HG02588 (cell line): ENCODE measurements around the gene NR3C2.

Source experiments
- ATAC-seq: cut with Tn5 transposase; IDR thresholded peaks from one replicate; pipeline ENCODE4 v1.9.1; 2021; ENCODE audit warnings: mild to moderate bottlenecking, moderate library complexity; ENCODE audit not compliant: unreplicated experiment

Gene NR3C2

DNA sequence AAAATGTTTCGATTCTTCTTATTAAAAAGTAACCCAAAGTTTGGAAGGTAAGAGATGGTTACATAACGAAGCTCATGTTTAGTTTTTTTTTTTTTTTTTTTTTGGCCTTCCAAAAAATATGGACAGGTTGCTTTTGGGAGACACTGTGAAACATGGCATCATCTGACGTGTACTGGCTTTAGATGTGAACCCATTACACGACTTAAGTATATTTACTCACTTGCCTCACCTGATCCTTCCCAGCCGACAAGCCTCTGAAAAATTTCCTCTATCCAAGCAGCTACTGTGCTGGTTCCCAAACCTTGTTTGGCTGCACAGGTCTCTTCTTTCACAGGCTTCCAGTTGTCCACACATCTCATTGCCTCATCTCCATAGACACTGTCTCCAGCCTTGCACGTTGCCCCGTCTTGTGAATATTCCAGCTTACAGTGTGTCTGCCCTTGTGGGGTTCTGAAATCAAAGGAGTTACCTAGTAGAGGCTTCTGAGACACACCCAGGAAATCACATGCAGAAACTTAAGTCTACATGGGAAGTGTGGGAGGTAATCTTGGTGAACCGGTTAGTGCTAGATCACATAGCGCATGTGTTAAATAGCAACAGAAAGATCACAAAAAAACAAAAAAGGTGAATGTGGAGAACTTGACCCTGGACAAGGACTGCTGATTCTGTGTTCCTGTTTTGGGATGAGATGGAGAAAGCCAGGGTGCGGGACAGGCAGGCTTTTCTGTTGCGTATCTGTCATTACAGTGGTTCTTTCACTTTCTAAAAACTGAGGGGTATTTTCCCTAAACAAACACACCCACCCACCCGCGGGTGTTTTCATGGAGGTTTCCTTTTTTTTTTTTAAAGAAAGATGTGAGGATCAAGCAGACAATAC, 381.7 kb downstream of the NR3C2 start:
- ATAC-seq: no peak

DNA sequence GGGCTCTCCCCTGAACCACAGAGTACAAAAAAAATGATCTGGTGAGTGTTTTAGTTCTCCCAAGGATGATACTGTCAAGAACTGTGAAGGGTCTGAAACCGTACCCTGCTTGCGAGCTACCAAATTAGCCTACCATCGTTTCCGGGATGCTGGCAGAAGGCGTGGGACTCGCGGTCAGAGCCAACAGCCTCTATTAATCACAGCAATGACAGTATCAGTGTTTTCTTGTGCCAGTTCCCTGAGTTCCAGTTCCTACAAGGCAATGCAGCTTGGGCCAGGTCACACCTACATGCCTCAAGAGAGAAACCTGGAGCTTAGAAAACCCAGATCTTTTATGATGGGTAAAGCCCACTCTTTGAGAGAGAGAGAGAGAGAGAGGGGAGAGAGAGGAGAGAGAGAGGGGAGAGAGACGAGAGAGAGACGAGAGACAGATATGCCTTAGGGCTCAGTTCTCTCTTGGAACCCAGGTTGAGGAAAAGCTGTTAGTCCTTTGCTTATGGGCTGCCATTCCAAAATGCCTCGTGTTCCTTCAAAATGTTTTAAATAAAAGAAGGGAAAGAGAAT, 382.5 kb downstream of the NR3C2 start:
- ATAC-seq: no peak

DNA sequence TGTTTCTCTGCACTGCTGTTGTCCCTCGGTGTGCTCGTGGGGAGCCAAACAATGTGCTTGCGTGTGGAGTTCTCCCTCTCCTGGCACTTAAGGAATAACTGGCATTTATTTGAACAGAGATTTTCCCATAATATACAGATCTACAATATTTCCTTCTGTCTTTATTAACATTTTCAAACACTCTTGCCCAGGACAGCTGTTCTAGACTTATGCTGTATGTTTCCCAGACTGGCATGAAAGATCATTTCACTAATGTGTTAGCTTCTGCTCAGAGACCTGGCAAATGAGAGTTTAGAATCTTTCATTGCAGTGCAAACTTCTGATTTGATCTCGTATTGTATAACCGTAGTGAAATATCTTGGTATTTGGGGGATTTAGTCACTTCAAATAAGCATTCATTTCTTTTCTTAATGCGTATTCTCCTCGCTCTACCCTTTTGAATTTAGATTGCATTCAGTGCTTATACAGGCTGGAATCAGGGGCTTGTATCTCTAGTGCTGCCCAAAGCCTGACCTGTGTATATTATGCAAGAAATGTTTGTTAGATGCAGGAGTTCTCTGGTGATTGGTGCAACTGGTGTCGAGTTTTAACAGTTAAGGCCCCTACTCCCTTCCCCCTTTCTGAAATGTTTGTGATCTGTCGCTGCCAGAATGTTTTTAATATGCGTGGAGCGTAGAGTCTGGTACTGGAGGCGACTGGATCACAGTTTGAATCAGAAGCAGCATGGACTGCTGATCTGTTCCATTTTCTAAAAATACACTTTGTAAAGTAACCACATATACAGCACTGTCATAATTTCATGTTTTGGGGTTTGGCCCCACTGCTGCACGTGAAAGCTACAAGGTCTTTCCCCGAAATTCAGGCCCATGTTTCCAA, 384.0 kb downstream of the NR3C2 start:
- ATAC-seq: no peak

DNA sequence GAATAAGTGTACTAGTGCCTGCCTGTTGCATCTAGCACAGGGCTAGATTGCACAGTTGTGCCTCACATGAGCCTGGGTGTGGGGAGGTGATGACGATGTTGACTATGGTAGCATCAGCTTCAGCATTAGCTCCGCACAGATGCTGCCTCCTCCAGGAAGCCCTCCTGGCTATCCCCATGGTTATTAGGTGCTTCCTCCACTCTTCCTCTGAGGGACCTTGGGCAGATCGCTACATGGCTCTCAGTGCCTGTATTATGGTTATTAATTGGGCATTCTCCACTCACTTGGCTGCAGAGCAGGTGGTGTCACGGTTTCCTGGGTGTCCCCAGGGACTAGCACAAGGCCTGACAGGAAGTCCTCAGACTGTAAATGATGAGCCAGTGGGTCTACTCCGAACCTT, 384.7 kb downstream of the NR3C2 start:
- ATAC-seq: peak; percentile 33

DNA sequence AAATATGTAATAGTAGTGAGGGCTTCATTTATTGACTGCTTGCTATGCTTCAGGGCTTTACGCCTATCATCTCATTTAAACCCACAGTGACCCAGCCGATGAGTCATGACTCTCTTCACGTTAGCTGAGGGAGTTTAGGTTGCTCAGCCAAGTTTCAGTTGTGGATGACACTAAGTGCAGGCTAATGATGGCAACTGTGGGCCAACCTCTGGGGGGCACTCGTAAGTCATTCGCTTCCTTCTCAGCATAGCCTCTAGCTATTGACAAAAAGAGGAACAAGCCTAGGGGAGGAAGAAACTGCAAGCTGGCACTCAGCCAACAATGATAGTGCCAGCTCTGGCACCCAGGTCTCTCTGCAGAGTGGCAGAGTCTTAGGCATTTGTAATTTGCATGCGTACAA, 385.3 kb downstream of the NR3C2 start:
- ATAC-seq: peak; percentile 92

DNA sequence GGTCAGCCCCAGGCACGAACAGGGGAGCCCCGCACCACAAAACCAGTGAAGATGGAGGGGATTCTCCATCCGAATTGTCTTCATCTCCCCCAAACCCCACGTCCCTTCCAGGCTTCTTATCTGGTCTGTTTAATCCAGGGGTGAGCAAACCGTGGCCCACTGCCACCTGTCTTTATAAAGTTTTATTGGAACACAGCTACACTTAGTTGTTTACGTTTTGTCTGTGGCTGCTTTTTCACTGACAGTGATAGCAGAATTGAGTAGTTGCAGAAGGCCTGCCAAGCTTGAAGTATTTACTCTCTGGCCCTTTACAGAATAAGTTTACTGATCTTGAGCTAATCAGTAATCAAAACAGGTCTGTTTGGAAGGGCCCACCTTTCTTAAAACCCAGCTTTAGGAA, 386.4 kb downstream of the NR3C2 start:
- ATAC-seq: no peak

DNA sequence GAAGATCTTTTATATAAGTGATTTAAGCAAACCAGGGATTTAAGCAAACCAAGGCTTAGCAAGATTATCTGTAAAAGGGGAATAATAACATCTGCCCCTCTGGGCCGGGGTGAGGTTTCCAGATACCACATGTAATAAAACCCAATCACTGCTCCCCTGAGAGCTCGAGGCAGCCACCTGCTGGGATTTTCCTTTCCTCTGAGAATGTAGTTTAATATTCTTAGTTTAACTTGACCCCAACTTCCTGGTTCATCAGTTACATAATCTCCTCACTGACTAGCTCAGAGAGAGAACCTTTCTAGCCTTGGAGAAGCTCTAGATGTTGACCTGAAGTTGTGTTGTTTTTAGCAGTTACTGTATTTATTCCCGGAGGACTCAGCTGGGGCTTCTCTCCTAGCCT, 387.9 kb downstream of the NR3C2 start:
- ATAC-seq: no peak

DNA sequence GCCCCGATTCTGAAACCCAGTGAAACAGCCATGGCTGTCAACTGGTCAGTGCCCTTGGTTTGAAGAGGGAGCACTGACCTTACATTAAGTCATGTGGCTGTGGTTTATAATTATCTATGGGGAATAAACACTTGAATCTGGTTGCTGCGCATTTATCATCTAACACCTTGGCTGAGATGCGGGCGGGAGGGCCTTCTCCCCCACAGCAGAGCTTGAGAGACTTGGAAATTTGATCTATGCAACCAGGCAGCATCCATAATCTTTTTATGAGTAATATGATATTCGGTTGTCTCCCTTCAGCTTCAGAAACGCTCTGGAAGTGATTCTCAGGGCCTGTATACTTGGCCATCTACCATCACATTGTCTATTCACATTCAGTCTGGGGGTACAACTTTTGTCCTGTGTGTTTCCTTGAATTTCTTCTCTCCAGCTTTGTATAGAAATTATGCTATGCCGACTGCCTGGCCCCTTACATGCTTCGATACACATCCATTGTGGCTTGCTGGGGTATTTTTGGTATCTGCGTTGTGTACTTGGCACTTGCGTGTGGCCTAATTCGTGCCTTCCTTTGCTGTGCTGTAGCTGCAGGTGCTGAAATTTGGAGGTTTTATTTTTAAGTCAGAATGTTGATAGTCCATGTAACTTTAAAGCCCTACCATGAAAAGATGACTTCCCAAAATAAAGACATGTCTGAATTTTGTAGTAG, 388.8 kb downstream of the NR3C2 start:
- ATAC-seq: no peak

DNA sequence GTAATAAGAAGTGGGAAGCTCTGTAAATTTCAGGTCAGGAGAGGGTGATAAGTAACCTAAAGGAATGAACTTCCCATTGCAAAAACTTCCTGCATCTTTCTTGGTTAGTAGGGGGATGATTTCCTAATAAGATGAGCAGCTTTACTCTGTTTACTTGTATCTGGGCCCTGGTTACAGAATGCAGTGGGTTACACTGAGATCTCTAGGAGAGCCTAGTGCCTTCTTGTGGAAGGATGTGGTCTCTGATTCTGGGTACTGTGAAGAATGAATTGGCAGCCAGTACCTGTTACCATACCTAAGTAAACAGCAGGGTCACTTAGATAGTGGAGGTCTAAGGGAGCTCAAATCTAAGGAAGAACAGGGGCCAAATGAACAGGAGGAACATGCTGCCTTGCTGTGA, 389.8 kb downstream of the NR3C2 start:
- no peak for ATAC-seq

DNA sequence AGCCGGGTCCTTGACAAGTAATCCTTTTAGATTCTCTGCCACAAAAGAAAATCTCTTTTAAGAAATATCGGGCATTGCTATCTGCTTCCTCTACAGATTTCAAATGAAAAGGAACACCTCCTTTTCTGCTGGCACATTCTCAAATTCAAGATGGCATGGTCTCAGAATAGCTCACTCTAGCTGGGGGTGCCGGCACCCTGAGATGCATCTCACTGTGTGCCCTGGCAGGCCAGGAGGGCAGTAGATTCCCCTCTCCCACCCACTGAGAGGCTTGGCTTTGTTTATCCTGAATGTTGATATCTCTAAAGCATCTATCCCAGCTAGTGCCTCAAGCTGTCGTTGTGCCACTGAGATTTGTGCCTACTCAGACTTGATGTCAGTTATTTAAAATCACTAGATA, 390.8 kb downstream of the NR3C2 start:
- no peak for ATAC-seq

DNA sequence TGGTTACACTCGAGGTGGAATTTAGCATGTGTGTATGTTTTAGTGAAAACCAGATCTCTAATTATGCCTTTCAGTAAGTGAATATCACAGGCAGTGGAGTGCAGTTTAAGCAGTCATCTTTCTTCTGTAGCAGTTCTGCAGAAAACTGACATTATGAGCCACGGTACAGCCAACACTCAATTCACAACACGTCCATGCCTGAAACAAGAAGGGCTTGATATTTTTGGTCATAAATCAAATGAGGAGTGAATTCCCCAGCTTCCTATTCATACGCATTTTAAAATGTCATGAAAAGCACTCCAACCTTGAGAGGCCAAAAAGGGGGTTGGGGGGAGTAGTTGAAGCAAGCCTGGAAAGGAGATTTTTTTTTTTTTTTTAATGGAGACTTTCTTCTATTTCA, 393.6 kb downstream of the NR3C2 start:
- ATAC-seq: no peak

DNA sequence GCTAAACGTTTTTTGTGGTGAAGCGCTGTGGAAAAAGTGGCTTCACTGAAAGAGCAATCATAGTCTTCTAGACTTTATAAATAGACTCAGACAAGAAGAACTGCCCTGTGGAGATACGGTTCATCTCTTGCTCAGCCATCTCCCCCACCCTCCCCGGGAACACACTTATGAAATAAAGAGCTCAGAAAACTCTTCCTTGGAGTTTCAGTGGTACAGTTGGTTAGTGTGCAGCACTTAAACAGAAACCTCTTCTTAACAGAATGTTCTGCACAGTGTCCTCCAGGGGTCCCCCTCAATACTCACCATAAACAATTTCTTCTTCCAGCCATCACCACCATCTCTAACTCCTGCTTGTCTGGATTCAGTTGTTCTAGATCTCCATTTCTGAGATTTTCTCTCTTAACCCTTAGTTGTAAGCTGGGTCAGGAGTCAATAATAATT, 397.3 kb downstream of the NR3C2 start:
- peak; percentile 92 for ATAC-seq

DNA sequence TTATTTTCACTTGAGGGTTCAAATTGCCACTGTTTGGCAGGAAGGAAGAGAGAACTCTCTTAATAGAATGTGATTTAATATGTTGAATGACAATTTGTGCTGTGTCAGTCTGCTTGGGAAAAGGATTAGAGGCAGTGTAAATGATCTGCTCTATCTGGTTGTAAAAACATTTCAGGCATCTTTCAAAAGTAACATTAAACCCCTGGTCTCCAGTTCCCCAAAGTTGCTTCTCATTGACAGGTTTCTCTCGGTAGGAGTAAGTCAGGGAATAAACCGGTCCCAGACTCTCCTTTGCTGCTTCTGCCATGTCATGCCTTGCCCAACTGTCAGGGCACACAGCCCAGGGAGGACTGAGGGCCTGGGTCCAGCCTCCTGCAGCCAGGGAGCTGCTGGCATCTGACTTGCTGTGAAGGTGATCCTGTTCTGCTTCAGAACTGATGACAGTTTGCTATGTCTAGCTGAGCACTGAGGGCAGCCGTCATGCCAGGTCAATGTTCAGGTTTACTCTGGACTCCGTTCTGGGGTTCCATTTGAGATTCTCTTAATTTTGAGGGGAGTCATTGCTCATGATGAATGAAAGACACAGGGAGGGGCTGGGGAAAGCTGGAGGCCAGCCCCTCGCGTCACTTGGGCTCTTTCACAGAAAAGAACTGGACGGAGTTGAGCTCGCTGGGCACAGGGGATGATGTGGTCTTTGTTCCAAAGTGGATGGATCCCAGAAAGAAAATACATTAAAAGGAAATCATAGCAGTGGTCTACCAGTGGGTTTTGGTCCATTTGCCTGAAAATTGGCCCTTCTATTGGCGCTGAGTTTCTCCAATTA, 397.9 kb downstream of the NR3C2 start:
- ATAC-seq: no peak

DNA sequence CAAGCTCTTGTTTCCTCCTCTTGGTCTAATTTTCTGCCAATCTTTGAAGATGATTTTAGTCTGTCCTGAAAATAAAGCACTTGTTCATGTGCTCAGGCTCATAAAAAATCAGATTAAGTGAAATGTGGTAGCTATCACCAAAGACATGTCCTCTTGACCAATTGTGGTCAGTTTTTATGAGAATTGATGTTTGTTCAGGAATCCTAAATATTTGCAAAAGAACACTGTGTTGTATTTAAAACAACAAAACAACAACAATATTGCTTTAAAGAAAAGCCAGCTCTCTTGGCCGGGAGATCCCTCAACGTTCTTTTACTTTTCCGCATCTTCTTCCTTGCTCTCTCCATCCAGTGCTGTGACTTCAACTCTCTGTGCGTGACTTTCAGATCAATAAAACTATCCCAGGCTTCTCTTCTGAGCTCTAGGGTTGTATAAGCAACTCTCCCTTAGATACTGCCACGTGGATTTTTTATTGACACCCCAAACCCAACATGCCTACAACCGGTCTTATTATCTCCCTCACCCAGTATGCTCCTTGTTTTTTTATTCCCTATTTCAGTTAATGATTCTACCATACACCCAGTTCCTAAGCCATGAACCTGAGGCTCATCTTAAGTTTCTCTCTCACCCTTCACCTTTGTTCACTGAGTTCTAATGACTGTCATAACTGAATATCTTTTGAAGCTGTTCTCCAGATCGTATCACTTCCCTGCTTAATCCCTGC, 400.4 kb downstream of the NR3C2 start:
- no peak for ATAC-seq

DNA sequence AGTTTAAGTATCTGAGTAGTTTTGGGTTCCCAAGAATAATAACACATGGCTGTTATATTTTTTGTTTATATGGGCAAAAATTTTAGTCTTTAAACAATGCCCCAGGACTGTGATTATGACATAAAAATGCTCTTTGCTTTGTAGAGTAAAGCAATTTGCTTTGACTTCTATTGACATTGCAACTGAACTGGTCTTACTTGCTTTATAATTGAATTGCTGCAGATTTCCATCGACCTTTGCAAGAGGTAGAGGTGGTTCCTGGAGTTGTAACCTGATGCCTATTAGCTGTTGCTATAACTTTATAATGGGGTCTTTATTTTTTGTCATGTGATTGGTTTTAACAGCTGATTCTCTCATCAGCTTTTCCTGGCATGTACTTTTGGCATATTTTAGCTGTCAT, 407.4 kb downstream of the NR3C2 start:
- ATAC-seq: no peak

DNA sequence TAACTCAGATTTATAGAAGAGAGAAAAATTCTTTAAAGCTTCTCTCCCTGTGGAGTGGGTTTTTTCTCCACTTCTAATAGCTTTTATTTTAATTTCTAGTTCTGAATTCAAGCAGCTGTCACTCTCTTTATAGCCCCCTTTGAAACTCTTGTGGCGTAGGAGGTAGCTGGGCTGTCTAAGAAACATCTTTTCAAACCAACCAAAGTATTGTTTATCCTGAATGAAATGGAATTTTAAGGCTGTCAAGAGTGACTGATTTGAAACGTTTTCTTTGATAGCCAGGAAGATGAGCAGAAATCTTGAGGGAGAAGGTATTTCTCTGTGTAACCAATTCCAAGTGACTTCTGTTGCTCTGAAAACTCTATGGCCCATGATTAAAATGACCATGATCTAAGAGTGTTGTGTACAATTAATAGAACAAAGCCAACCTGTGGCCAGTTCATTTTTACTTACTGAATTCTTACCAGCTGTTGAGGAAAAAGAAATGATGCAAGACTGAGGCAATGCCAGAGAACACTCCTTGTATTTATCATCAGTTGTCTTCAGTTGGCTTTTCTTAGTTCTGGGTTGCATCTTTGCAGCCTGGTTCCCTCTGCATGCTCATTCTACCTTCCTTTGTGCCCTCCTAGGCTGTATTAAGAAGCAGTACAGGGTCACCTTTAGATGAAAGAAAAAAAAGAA, 411.9 kb downstream of the NR3C2 start:
- ATAC-seq: no peak

DNA sequence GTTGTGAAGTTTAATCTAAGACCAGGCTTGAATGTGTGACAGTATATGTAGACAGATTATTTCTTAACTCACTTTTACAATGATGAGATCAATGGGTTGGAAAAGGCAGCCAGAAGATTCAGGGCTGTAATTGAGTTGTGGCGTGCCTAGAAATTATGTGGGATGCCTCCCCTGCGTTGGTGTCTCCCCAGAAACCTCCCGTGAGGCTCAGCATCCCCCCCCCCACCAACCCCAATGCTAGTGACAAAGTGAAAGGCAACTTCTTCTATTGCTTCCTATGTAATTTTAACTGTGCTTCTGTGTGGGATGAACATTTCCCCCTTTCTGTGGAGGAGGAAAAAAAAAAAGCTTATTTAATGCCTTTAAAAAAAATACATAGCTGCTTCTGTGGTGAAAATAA, 412.4 kb downstream of the NR3C2 start:
- ATAC-seq: no peak
